SK-N-MC (cell line): ENCODE measurements around the gene RALGPS1.

ENCODE experiments used
- EZH2 ChIP-seq: fragments of 200-600 bp; sonication (generic); IDR thresholded peaks from one replicate; pipeline ENCODE4 v1.6.1; 2017; ENCODE audit warnings: antibody characterized with exemption
- POLR2AphosphoS5 ChIP-seq: IDR thresholded peaks from 2 replicates; pipeline ENCODE4 v1.6.1; 2012; ENCODE audit warnings: mild to moderate bottlenecking, low read depth, low read length, borderline replicate concordance

GRCh38 chr9:127102788-127103187, 188.2 kb downstream of the RALGPS1 start:
- TF ChIP-seq EZH2 (no peak), POLR2AphosphoS5 (no peak)
